ENCODE results near the gene GALM.
"Not testable (repeated sequence)": the region's sequence is repeated elsewhere in the genome, so short reads cannot be mapped to it uniquely, and the experiment has no call there.

Gene GALM

GRCh38 chr2:38734299-38735058 is 68.6 kb downstream of the GALM start:
- TF ChIP-seq CTCF (IDR thresholded peaks at IDR 0.05; ENCODE audit: insufficient read depth, low read length, poor library complexity, severe bottlenecking) (no peak), EZH2phosphoT487 (conservative IDR thresholded peaks at IDR 0.05; ENCODE audit: low read length) (no peak)

GRCh38 chr2:38735999-38736320 is 70.0 kb downstream of the GALM start:
- Histone ChIP-seq H2AFZ (ENCODE audit: low read depth, low read length, severe bottlenecking) (no peak overlapping the region), H3K36me3 (ENCODE audit: low read length) (peaks cover 3% of the 10 kb centered on the region; the same call in 1 of the 2 replicates), H3K9ac (ENCODE audit: low read length) (no peak overlapping the region), H3F3A (ENCODE audit: insufficient read depth) (0 out of 2 replicates have a peak, but pooled peaks cover 7% of the 10 kb centered on the region), H3K9me2 (replicated peaks; ENCODE audit: insufficient read depth, low read length) (no peaks in the 10 kb centered on the region), H3K4me3 (ENCODE audit: insufficient read depth, low read length, poor library complexity, severe bottlenecking) (no peak overlapping the region), H3K9me3 (ENCODE audit: insufficient read depth, low read length) (no peaks in the 10 kb centered on the region), H3K79me2 (ENCODE audit: insufficient read depth, low read length) (peaks cover 6% of the 10 kb centered on the region; the same call in 1 of the 2 replicates), H3K27me3 (ENCODE audit: low read length) (no peaks in the 10 kb centered on the region), H4K20me1 (ENCODE audit: low read depth, low read length) (no peaks in the 10 kb centered on the region), H3K4me2 (ENCODE audit: low read depth, low read length, poor library complexity, severe bottlenecking) (no peak overlapping the region), H3K27ac (ENCODE audit: low read depth, low read length) (no peak overlapping the region)
- no peak for TF ChIP-seq EZH2phosphoT487 (conservative IDR thresholded peaks at IDR 0.05; ENCODE audit: low read length)
- TF ChIP-seq CTCF (IDR thresholded peaks at IDR 0.05; ENCODE audit: insufficient read depth, low read length, poor library complexity, severe bottlenecking): no peak

More at GRCh38 chr2:38734299-38735058, 68.6 kb downstream of the GALM start:
- Histone ChIP-seq H3K27me3 (ENCODE audit: low read length) (no peaks in the 10 kb centered on the region), H3K79me2 (ENCODE audit: insufficient read depth, low read length) (0 out of 2 replicates have a peak, but pooled peaks cover 2% of the 10 kb centered on the region), H3K9me2 (replicated peaks; ENCODE audit: insufficient read depth, low read length) (no peaks in the 10 kb centered on the region), H3F3A (ENCODE audit: insufficient read depth) (0 out of 2 replicates have a peak, but pooled peaks cover under 1% of the 10 kb centered on the region), H3K9me3 (ENCODE audit: insufficient read depth, low read length) (no peaks in the 10 kb centered on the region), H3K4me3 (ENCODE audit: insufficient read depth, low read length, poor library complexity, severe bottlenecking) (no peak overlapping the region), H3K36me3 (ENCODE audit: low read length) (peaks cover 3% of the 10 kb centered on the region; the same call in 1 of the 2 replicates), H3K9ac (ENCODE audit: low read length) (no peak overlapping the region), H3K27ac (ENCODE audit: low read depth, low read length) (no peak overlapping the region), H3K4me2 (ENCODE audit: low read depth, low read length, poor library complexity, severe bottlenecking) (no peak overlapping the region), H4K20me1 (ENCODE audit: low read depth, low read length) (no peaks in the 10 kb centered on the region), H2AFZ (ENCODE audit: low read depth, low read length, severe bottlenecking) (no peak overlapping the region)

- not testable (repeated sequence) for H3K36me3 ChIP-seq (ENCODE audit: low read length); H4K20me1 ChIP-seq (ENCODE audit: low read depth, low read length); H3K4me2 ChIP-seq (ENCODE audit: low read depth, low read length, poor library complexity, severe bottlenecking); H3K27ac ChIP-seq (ENCODE audit: low read depth, low read length); H2AFZ ChIP-seq (ENCODE audit: low read depth, low read length, severe bottlenecking); H3K27me3 ChIP-seq (ENCODE audit: low read length); H3K79me2 ChIP-seq (ENCODE audit: insufficient read depth, low read length); H3K9me2 ChIP-seq (replicated peaks; ENCODE audit: insufficient read depth, low read length); H3K9me3 ChIP-seq (ENCODE audit: insufficient read depth, low read length); H3K9ac ChIP-seq (ENCODE audit: low read length); H3K4me3 ChIP-seq (ENCODE audit: insufficient read depth, low read length, poor library complexity, severe bottlenecking)
- peaks cover 18% of the 10 kb centered on the region for H3F3A ChIP-seq (ENCODE audit: insufficient read depth)
Measured at GRCh38 chr2:38737000-38737698, 71.2 kb downstream of the GALM start.

- Histone ChIP-seq H3K9me2 (replicated peaks; ENCODE audit: insufficient read depth, low read length) (no peaks in the 10 kb centered on the region), H3K36me3 (ENCODE audit: low read length) (peaks cover 3% of the 10 kb centered on the region; the same call in 1 of the 2 replicates), H3K4me2 (ENCODE audit: low read depth, low read length, poor library complexity, severe bottlenecking) (no peak overlapping the region), H3K4me3 (ENCODE audit: insufficient read depth, low read length, poor library complexity, severe bottlenecking) (no peak overlapping the region), H3K27ac (ENCODE audit: low read depth, low read length) (no peak overlapping the region), H2AFZ (ENCODE audit: low read depth, low read length, severe bottlenecking) (no peak overlapping the region), H3K27me3 (ENCODE audit: low read length) (no peaks in the 10 kb centered on the region), H4K20me1 (ENCODE audit: low read depth, low read length) (peaks cover 3% of the 10 kb centered on the region; the same call in 1 of the 2 replicates), H3K79me2 (ENCODE audit: insufficient read depth, low read length) (peaks cover 6% of the 10 kb centered on the region; the same call in 1 of the 2 replicates), H3K9me3 (ENCODE audit: insufficient read depth, low read length) (no peaks in the 10 kb centered on the region), H3K9ac (ENCODE audit: low read length) (no peak overlapping the region), H3F3A (ENCODE audit: insufficient read depth) (peaks cover 26% of the 10 kb centered on the region)
- TF ChIP-seq EZH2phosphoT487 (conservative IDR thresholded peaks at IDR 0.05; ENCODE audit: low read length) (no peak), CTCF (IDR thresholded peaks at IDR 0.05; ENCODE audit: insufficient read depth, low read length, poor library complexity, severe bottlenecking) (no peak)
Measured at GRCh38 chr2:38737925-38738324, 72.0 kb downstream of the GALM start.

Data from SU-DHL-6 (cell line).